A549 treated with GW870086 at 1 μM for 4 hours (cell line): ENCODE results near the gene MEIOC. TPM values are rescaled to one million over a fixed set of nuclear protein-coding genes. Genes with fewer than 3 reads are reported as not detected.

Source experiments
- total RNA-seq: library from RNA; stranded (reverse); fragments of 200-300 nt; extraction: Qiagen RNA extraction; gene quantifications from 5 replicates; pipeline ENCODE4 v1.2.3, GENCODE V29; 2022; ENCODE audit warnings: low read depth

Gene MEIOC
- total RNA-seq: 1.3 to 3.7 TPM (median 2.4 TPM) in 5 replicates

DNA sequence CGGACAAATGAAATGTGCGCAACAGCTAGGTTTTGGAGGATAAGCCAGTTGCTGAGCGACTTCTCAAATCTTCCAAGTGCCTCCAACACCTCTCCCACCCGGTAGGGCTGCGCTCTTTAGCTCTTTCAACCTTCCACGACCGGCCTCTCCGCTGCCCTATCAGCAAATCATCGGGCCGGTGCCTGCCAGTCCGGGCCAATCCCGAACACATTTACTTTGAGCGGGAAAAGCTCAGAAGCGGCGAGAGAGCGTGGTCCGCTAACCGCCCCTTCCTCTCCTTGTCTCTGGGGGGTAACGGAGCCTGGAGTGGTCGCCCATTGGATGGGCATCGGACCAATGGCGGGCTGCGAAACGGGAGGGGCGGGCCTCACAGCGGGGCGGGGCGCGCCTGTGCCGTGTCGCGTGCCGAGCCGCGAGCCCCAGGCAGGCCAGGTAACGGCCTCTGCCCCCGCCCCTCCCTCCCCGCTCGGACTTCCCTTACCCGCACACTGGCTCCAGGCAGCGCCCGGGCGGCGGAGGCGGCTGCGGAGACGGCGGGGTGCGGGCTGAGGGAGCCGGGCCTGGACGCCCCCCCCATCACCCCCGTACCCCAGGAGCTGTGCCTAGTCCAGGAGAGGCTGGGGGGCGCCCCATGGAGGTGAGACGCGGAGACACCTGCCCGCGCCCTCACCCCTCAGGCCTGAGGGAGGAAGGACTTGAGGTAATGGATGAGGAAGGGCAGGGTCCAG lies at the start of gene MEIOC:
Gene MEIOC, plus strand, starts transcription at position 486 of the 728 bp plus-strand sequence. Its CDS starts 146 bp downstream, at position 632.

GRCh38 chr17:44689477-44690217 lies 33.4 kb downstream of the MEIOC start, which contains the start of gene CCDC43:
TSS of gene CCDC43 (minus strand) at chr17:44689776. CDS start at chr17:44689753, 23 bp downstream.

GRCh38 chr17:44708401-44709263 lies 52.4 kb downstream of the MEIOC start, which contains the start of gene DBF4B:
TSS of gene DBF4B (plus strand) at chr17:44708665. CDS start at chr17:44708821, 156 bp downstream.

Other genes starting within 250 kb of the MEIOC start
- gene GPATCH8, start 153.1 kb upstream of the MEIOC start, total RNA-seq: 15.3 to 22.7 TPM (median 21.8 TPM) in 5 replicates
- gene FZD2, start 99.0 kb upstream of the MEIOC start, total RNA-seq: 26.0 to 31.3 TPM (median 27.9 TPM) in 5 replicates
- 24.7 to 36.7 TPM (median 30.0 TPM) in 5 replicates for gene CCDC43, start 33.3 kb downstream of the MEIOC start, total RNA-seq
- gene DBF4B, start 52.2 kb downstream of the MEIOC start, total RNA-seq: 19.9 to 27.8 TPM (median 23.4 TPM) in 5 replicates
- 1.2 to 2.0 TPM (median 1.8 TPM) in 5 replicates for gene ADAM11, start 102.5 kb downstream of the MEIOC start, total RNA-seq
- gene GJC1, start 173.8 kb downstream of the MEIOC start, total RNA-seq: 24.6 to 30.7 TPM (median 28.3 TPM) in 5 replicates
- gene HIGD1B, start 191.4 kb downstream of the MEIOC start, total RNA-seq: not detected in 5 replicates
- gene EFTUD2, start 243.0 kb downstream of the MEIOC start, total RNA-seq: 143 to 164 TPM (median 147 TPM) in 5 replicates